Parathyroid adenoma (tissue), 2 donors: Measurements from ENCODE around the gene ARHGAP26.

Source experiments
- H2AFZ ChIP-seq: fragments of 300-600 bp; sonication (generic); one replicate; pipeline ENCODE4 v1.7.0; 2017; ENCODE audit warnings: antibody characterized with exemption, mild to moderate bottlenecking
- H3K27ac ChIP-seq: fragments of 300-600 bp; sonication (generic); one replicate; pipeline ENCODE4 v1.7.0; 2017
- H3K27me3 ChIP-seq: fragments of 300-600 bp; sonication (generic); one replicate; pipeline ENCODE4 v1.7.0; 2017; ENCODE audit warnings: low read length; ENCODE audit not compliant: control insufficient read depth, insufficient read depth
- H3K36me3 ChIP-seq: fragments of 300-600 bp; sonication (generic); one replicate; pipeline ENCODE4 v1.7.0; 2017; ENCODE audit warnings: low read length; ENCODE audit not compliant: control insufficient read depth, insufficient read depth
- H3K4me1 ChIP-seq: fragments of 300-600 bp; sonication (generic); one replicate; pipeline ENCODE4 v1.7.0; 2017; ENCODE audit warnings: control low read depth
- H3K4me2 ChIP-seq: fragments of 300-600 bp; sonication (generic); one replicate; pipeline ENCODE4 v1.7.0; 2017; ENCODE audit warnings: low read length
- H3K4me3 ChIP-seq: fragments of 300-600 bp; sonication (generic); one replicate; pipeline ENCODE4 v1.7.0; 2017; ENCODE audit warnings: low read depth, low read length
- H3K79me2 ChIP-seq: fragments of 300-600 bp; sonication (generic); one replicate; pipeline ENCODE4 v1.7.0; 2017; ENCODE audit warnings: control low read depth
- H3K9ac ChIP-seq: fragments of 300-600 bp; sonication (generic); one replicate; pipeline ENCODE4 v1.7.0; 2017; ENCODE audit warnings: mild to moderate bottlenecking
- H3K9me3 ChIP-seq: fragments of 300-600 bp; sonication (generic); one replicate; pipeline ENCODE4 v1.7.0; 2017; ENCODE audit warnings: low read length; ENCODE audit not compliant: control insufficient read depth
- CTCF ChIP-seq: fragments of 300-600 bp; sonication (generic); IDR thresholded peaks from one replicate; pipeline ENCODE4 v1.7.0; 2017; ENCODE audit warnings: antibody characterized with exemption, mild to moderate bottlenecking
- donor health status: primary hyperparathyroidism.

ARHGAP26 gene

GRCh38 chr5:143077453-143078103, 307.4 kb downstream of the ARHGAP26 start:
- TF ChIP-seq CTCF: no peak
- Histone ChIP-seq H3K4me1 (no peaks in the 10 kb centered on the region), H3K79me2 (no peaks in the 10 kb centered on the region), H3K27ac (no peak overlapping the region), H3K36me3 (no peaks in the 10 kb centered on the region), H3K4me3 (no peak overlapping the region), H3K4me2 (no peak overlapping the region), H2AFZ (no peak overlapping the region), H3K27me3 (no peaks in the 10 kb centered on the region), H3K9me3 (no peaks in the 10 kb centered on the region), H3K9ac (no peak overlapping the region)

- Histone ChIP-seq H3K27ac (no peak overlapping the region), H3K27me3 (no peaks in the 10 kb centered on the region), H3K36me3 (no peaks in the 10 kb centered on the region), H3K79me2 (no peaks in the 10 kb centered on the region), H3K9me3 (no peaks in the 10 kb centered on the region), H3K4me3 (no peak overlapping the region), H3K4me2 (no peak overlapping the region), H3K4me1 (no peaks in the 10 kb centered on the region), H3K9ac (no peak overlapping the region), H2AFZ (no peak overlapping the region)
- no peak for TF ChIP-seq CTCF
These were observed 308.1 kb downstream of the ARHGAP26 start for GRCh38 chr5:143078313-143078712.

GRCh38 chr5:143078971-143079370, 308.8 kb downstream of the ARHGAP26 start:
- no peak overlapping the region for H3K27ac ChIP-seq

GRCh38 chr5:143080407-143080806, 310.2 kb downstream of the ARHGAP26 start:
- TF ChIP-seq CTCF: no peak
- H3K9me3 ChIP-seq: no peaks in the 10 kb centered on the region
- H3K4me3 ChIP-seq: no peak overlapping the region
- H3K79me2 ChIP-seq: no peaks in the 10 kb centered on the region
- no peaks in the 10 kb centered on the region for H3K27me3 ChIP-seq
- H3K4me2 ChIP-seq: no peak overlapping the region
- H3K4me1 ChIP-seq: no peaks in the 10 kb centered on the region
- no peak overlapping the region for H2AFZ ChIP-seq
- H3K9ac ChIP-seq: no peak overlapping the region
- no peaks in the 10 kb centered on the region for H3K36me3 ChIP-seq
- H3K27ac ChIP-seq: no peak overlapping the region

More at GRCh38 chr5:143078971-143079370, 308.8 kb downstream of the ARHGAP26 start:
- no peak overlapping the region for H2AFZ ChIP-seq
- no peaks in the 10 kb centered on the region for H3K4me1 ChIP-seq
- H3K36me3 ChIP-seq: no peaks in the 10 kb centered on the region
- H3K79me2 ChIP-seq: no peaks in the 10 kb centered on the region
- no peaks in the 10 kb centered on the region for H3K27me3 ChIP-seq
- no peaks in the 10 kb centered on the region for H3K9me3 ChIP-seq
- no peak overlapping the region for H3K4me2 ChIP-seq
- H3K9ac ChIP-seq: no peak overlapping the region
- TF ChIP-seq CTCF: no peak
- no peak overlapping the region for H3K4me3 ChIP-seq

GRCh38 chr5:143080982-143081381, 310.8 kb downstream of the ARHGAP26 start:
- TF ChIP-seq CTCF: no peak
- Histone ChIP-seq H3K9ac (no peak overlapping the region), H3K4me2 (no peak overlapping the region), H3K4me1 (no peaks in the 10 kb centered on the region), H3K9me3 (no peaks in the 10 kb centered on the region), H3K4me3 (no peak overlapping the region), H3K36me3 (no peaks in the 10 kb centered on the region), H2AFZ (no peak overlapping the region), H3K79me2 (no peaks in the 10 kb centered on the region), H3K27me3 (no peaks in the 10 kb centered on the region), H3K27ac (no peak overlapping the region)
